B cell (primary cell): ENCODE measurements around the gene RPL28. TPM values are rescaled to one million over a fixed set of nuclear protein-coding genes. Genes with fewer than 3 reads are reported as not detected.

Source experiments
- ATAC-seq: fragments of 200-7000 bp; cut with Tn5 transposase; one replicate; pipeline ENCODE4 v1.10.0; 2021; ENCODE audit warnings: low read depth, mild to moderate bottlenecking, moderate number of reproducible peaks, moderate library complexity
- CTCF ChIA-PET: fragments of 350-600 bp; sonication (Branson Sonifier 250); formaldehyde crosslinking; loops from one replicate; lab custom pipeline; 2021; ENCODE audit warnings: antibody characterized with exemption, inconsistent platforms; lab: Charles Lee
- POLR2A ChIA-PET: fragments of 350-600 bp; sonication (Branson Sonifier 250); formaldehyde crosslinking; loops from one replicate; lab custom pipeline; 2021; ENCODE audit warnings: antibody characterized with exemption; lab: Charles Lee
- DNase-seq: peaks from one replicate; pipeline ENCODE4 v3.0.0; 2013
- H2AFZ ChIP-seq: 2 replicates; pipeline ENCODE4 v1.6.1; 2012; ENCODE audit warnings: mild to moderate bottlenecking, low read depth, low read length; ENCODE audit not compliant: insufficient read depth, poor library complexity, severe bottlenecking
- H3K27ac ChIP-seq, 2 donors: 1 replicate in 1 of 2; 2 replicates in 1 of 2; pipeline ENCODE4 v1.5.1; 2012 to 2013; ENCODE audit warnings: low read length in 2 of 2, mild to moderate bottlenecking in 2 of 2, moderate library complexity in 1 of 2
- H3K27me3 ChIP-seq, 4 experiments: fragments of 200-600 bp in 1 of 4; sonication (generic) in 1 of 4; replicated peaks in 1 of 4; 1 replicate in 2 of 4; 2 replicates in 2 of 4; pipeline versions ENCODE4 v1.6.1 to v1.7.0; 2013 to 2016; ENCODE audit warnings: low read length in 3 of 4, mild to moderate bottlenecking in 2 of 4, mixed read lengths in 1 of 4, moderate library complexity in 1 of 4; ENCODE audit not compliant: insufficient read depth in 4 of 4, control insufficient read depth in 3 of 4; ENCODE audit errors: control extremely low read depth in 1 of 4
- H3K36me3 ChIP-seq, 2 experiments: replicated peaks in 1 of 2; 1 replicate in 1 of 2; 2 replicates in 1 of 2; pipeline versions ENCODE4 v1.6.1 to v1.7.1; 2013; ENCODE audit warnings: low read length in 1 of 2; ENCODE audit not compliant: insufficient read depth in 2 of 2, control insufficient read depth in 1 of 2; ENCODE audit errors: control extremely low read depth in 1 of 2, extremely low read depth in 1 of 2
- H3K4me1 ChIP-seq, 2 donors: fragments of 200-600 bp in 1 of 2; sonication (generic) in 1 of 2; 1 replicate in 1 of 2; 2 replicates in 1 of 2; pipeline versions ENCODE4 v1.5.1 to v1.6.1; 2013 to 2017; ENCODE audit warnings: low read length in 2 of 2; ENCODE audit not compliant: control insufficient read depth in 2 of 2, insufficient read depth in 2 of 2
- H3K4me2 ChIP-seq: replicated peaks from 2 replicates; pipeline ENCODE3; 2012; ENCODE audit warnings: mild to moderate bottlenecking, low read depth, low read length; ENCODE audit not compliant: poor library complexity, severe bottlenecking
- H3K4me3 ChIP-seq, 5 experiments: fragments of 200-600 bp in 1 of 5; sonication (generic) in 1 of 5; 1 replicate in 3 of 5; 2 replicates in 2 of 5; pipeline versions ENCODE4 v1.5.1 to v1.7.0; 2011 to 2016; ENCODE audit warnings: low read length in 4 of 5, mild to moderate bottlenecking in 4 of 5, low read depth in 2 of 5, control low read depth in 1 of 5, moderate library complexity in 1 of 5; ENCODE audit not compliant: insufficient read depth in 1 of 5; ENCODE audit errors: control extremely low read depth in 1 of 5, extremely low read depth in 1 of 5
- H3K79me2 ChIP-seq: fragments of 200-600 bp; sonication (generic); one replicate; pipeline ENCODE4 v1.6.0; 2016; ENCODE audit warnings: low read length; ENCODE audit not compliant: control insufficient read depth, insufficient read depth
- H3K9ac ChIP-seq: fragments of 200-600 bp; sonication (generic); 2 replicates; pipeline ENCODE4 v1.6.1; 2017; ENCODE audit warnings: mild to moderate bottlenecking, low read length, moderate library complexity
- H3K9me3 ChIP-seq, 3 donors: one replicate each; pipeline versions ENCODE4 v1.6.1 to v1.7.1; 2013; ENCODE audit warnings: low read length in 2 of 3; ENCODE audit not compliant: control insufficient read depth in 2 of 3, insufficient read depth in 1 of 3; ENCODE audit errors: control extremely low read depth in 1 of 3
- H4K20me1 ChIP-seq: 2 replicates; pipeline ENCODE4 v1.6.0; 2012; ENCODE audit warnings: mild to moderate bottlenecking, low read length; ENCODE audit not compliant: insufficient read depth, control insufficient read depth, poor library complexity, severe bottlenecking
- H3K27ac Mint-ChIP-seq: one replicate; pipeline ENCODE4 v1.8.0; 2021; ENCODE audit warnings: mixed read lengths
- H3K27me3 Mint-ChIP-seq: one replicate; pipeline ENCODE4 v1.8.0; 2021; ENCODE audit warnings: mixed read lengths
- H3K4me1 Mint-ChIP-seq: one replicate; pipeline ENCODE4 v1.8.0; 2021; ENCODE audit warnings: mixed read lengths
- H3K4me3 Mint-ChIP-seq: one replicate; pipeline ENCODE4 v1.8.0; 2021; ENCODE audit warnings: mixed read lengths
- H3K9me3 Mint-ChIP-seq: one replicate; pipeline ENCODE4 v1.8.0; 2022; ENCODE audit warnings: mixed read lengths; ENCODE audit not compliant: insufficient read depth
- EZH2 ChIP-seq: IDR thresholded peaks from 2 replicates; pipeline ENCODE4 v1.6.1; 2012; ENCODE audit warnings: borderline replicate concordance, low read depth, mild to moderate bottlenecking, moderate library complexity, low read length; ENCODE audit not compliant: insufficient read depth, poor library complexity, severe bottlenecking
- WGBS: methylation state at CpG from one replicate; pipeline ENCODE4 v1.1.5; 2013; ENCODE audit warnings: missing lambda C conversion rate; ENCODE audit not compliant: insufficient coverage; 5-methylcytosine and 5-hydroxymethylcytosine counted together
- intact Hi-C: fragments of 100-400 bp; cut with micrococcal nuclease; formaldehyde crosslinking; loops from one replicate; pipeline ENCODE4 v1.10.0; 2022
- polyA plus RNA-seq: library from polyadenylated mRNA; depleted of rRNA; stranded (reverse); fragments of >200 nt; gene quantifications from 2 replicates; pipeline ENCODE4 v1.2.3, GENCODE V29; 2012
- total RNA-seq, 2 donors: library from RNA; stranded (reverse); fragments of 120-200 nt in 1 of 2; gene quantifications; 1 replicate in 1 of 2; 2 replicates in 1 of 2; pipeline versions ENCODE4 v1.2.3 to v1.2.4, GENCODE V29; 2013 to 2022
- TF ChIP-seq, protein P1 (sequence below): fragments of 200-600 bp; IDR thresholded peaks from one replicate; pipeline ENCODE4 v1.8.0; 2022; ENCODE audit warnings: antibody characterized with exemption, mild to moderate bottlenecking

RPL28 gene
- total and polyA plus RNA-seq, 2 donors (not counting 1 experiment from before 2014, with no cell fraction given): 2,578 to 4,661 TPM

DNA sequence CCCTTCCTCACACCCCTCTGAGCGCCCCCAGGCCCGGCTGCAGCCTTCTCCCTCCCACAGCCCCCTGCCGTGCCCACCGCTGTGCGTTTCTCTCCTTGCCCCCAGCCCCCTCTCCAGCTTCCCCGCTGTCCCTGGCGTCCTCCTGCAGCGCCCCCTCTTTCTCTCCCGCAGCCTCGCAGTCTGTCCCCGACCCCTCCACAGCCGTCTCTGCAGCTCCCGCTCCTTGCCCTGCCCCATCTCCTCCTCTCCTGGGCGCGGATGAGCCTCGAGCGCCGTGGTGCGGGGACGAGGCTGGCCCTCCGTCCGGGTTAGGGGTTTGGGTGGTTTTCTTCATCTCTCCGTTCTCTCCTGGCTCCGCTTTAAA is 45.0 kb upstream of the RPL28 start:
- Mint-ChIP-seq H3K27ac (no peak overlapping the region), H3K27me3 (peaks cover 16% of the 10 kb centered on the region), H3K4me1 (peaks cover 20% of the 10 kb centered on the region), H3K9me3 (no peaks in the 10 kb centered on the region), H3K4me3 (peak overlapping the region; percentile 84)
- ATAC-seq: no peak
- Histone ChIP-seq H3K9me3 (peaks cover 0 to 7% (median 0%) of the 10 kb centered on the region in 3 donors), H3K27me3 (peaks cover 0 to 23% (median 9%) of the 10 kb centered on the region in 4 experiments), H3K4me2 (peak overlapping the region; percentile 99), H2AFZ (peak overlapping the region; percentile 38), H4K20me1 (no peaks in the 10 kb centered on the region), H3K9ac (peak overlapping the region; percentile 74), H3K4me1 (peaks cover 16 to 28% of the 10 kb centered on the region in 2 donors), H3K36me3 (peaks cover 0 to 10% of the 10 kb centered on the region in 2 experiments), H3K4me3 (peak overlapping the region in 4 of 5 experiments; percentile 15 to 81 (median 59)), H3K79me2 (peaks cover 17% of the 10 kb centered on the region), H3K27ac (no peak overlapping the region)
- TF ChIP-seq EZH2: no peak
- TF ChIP-seq, protein P1, sequence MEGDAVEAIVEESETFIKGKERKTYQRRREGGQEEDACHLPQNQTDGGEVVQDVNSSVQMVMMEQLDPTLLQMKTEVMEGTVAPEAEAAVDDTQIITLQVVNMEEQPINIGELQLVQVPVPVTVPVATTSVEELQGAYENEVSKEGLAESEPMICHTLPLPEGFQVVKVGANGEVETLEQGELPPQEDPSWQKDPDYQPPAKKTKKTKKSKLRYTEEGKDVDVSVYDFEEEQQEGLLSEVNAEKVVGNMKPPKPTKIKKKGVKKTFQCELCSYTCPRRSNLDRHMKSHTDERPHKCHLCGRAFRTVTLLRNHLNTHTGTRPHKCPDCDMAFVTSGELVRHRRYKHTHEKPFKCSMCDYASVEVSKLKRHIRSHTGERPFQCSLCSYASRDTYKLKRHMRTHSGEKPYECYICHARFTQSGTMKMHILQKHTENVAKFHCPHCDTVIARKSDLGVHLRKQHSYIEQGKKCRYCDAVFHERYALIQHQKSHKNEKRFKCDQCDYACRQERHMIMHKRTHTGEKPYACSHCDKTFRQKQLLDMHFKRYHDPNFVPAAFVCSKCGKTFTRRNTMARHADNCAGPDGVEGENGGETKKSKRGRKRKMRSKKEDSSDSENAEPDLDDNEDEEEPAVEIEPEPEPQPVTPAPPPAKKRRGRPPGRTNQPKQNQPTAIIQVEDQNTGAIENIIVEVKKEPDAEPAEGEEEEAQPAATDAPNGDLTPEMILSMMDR: no peak
- intact Hi-C loops: no loop called here
- no peak for DNase-seq
- ChIA-PET POLR2A (interaction anchor here (0.7 kb wide), 1 partner anchor 254 kb away, joined by 8 read pairs; no protein-coding TSS in a partner anchor), CTCF (no interaction called here)
- WGBS: 2% methylated on average over 17 of the region's 24 CpGs

DNA sequence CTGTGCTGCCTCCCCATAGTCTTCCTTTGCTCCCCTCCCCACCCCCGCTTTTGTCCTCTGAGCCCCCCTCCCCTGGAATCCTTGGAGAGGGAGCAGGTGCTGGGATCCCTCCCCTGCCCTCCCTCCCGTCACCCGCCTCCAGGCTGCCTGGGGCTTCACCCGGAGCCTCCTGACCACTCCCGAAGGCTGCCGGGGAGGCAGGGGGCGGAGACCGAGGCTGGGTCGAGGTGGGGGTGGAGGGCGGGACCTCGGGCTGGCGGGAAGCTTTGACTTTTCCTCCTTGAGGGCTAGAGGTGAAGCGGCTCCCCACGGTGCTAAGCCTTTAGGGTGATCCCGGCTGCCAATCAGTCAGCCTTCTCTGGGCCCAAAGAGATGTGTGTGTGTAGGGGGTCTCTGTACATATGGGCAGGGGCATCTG is 44.6 kb upstream of the RPL28 start:
- no peak overlapping the region for H3K27ac Mint-ChIP-seq
- Histone ChIP-seq H2AFZ (peak overlapping the region; percentile 38), H3K9me3 (peaks cover 0 to 7% (median 0%) of the 10 kb centered on the region in 3 donors), H3K4me3 (peak overlapping the region in 3 of 5 experiments; percentile 15 to 81 (median 59)), H3K9ac (peak overlapping the region; percentile 74), H3K4me1 (peaks cover 16 to 28% of the 10 kb centered on the region in 2 donors), H3K27ac (no peak overlapping the region), H3K79me2 (peaks cover 17% of the 10 kb centered on the region), H4K20me1 (no peaks in the 10 kb centered on the region), H3K36me3 (peaks cover 0 to 10% of the 10 kb centered on the region in 2 experiments), H3K27me3 (peaks cover 0 to 23% (median 9%) of the 10 kb centered on the region in 4 experiments), H3K4me2 (peak overlapping the region; percentile 99)
- peak overlapping the region; percentile 84 for H3K4me3 Mint-ChIP-seq
- ChIA-PET CTCF (no interaction called here), POLR2A (interaction anchor here (0.7 kb wide), 1 partner anchor 254 kb away, joined by 8 read pairs; no protein-coding TSS in a partner anchor)
- intact Hi-C loops: no loop called here
- TF ChIP-seq, protein P1: no peak
- TF ChIP-seq EZH2: no peak
- WGBS: 1% methylated on average over 8 of the region's 15 CpGs
- DNase-seq: no peak
- no peak for ATAC-seq
- H3K4me1 Mint-ChIP-seq: peaks cover 20% of the 10 kb centered on the region
- no peaks in the 10 kb centered on the region for H3K9me3 Mint-ChIP-seq
- H3K27me3 Mint-ChIP-seq: peaks cover 12% of the 10 kb centered on the region
